Measurements from ENCODE around the gene CSF2.

The CSF2 gene

GRCh38 chr5:132055441-132055807 is 18.2 kb upstream of the CSF2 start:
- no peak for DNase-seq

DNA sequence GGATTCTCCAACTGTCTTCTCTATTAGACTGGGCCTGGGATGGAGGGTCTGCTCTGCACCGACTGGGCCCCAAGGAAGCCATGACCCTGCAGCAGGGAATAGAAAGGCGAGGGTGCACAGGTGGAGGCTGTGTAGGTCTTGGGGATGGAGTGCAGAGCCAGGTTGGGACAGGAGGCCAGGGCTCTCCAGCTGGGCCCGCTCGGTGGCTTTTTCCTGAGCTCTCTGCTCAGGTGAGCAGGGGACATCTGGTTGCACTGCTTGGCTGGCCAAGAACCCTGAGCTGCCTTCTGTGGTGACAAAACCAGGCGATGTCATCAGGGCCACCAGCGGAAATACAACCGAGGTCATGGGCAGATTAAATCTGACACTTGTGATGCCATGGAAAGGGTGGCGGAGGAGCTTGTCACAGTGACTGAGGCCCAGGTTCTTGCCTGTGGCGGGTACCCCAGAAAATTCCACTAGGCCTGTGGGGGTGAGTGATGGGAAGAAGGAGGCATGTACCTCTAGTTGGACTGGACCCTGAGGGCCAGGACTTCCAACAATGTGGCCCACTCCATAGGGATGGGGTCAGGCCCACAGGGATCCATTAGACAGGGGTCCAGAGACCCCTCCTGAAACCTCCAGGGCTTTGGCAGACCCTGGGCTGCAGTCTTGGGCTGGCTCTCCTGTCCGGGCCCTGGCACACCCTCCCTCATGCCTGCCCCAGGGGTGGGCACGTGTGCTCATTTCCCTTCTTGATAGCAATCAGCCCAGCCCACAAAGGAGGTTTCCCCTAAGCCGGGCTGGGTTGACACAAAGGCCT is 17.6 kb upstream of the CSF2 start:
- DNase-seq = peak; percentile 81

- no peak for DNase-seq
Measured at GRCh38 chr5:132056610-132057497, 16.7 kb upstream of the CSF2 start.

DNA sequence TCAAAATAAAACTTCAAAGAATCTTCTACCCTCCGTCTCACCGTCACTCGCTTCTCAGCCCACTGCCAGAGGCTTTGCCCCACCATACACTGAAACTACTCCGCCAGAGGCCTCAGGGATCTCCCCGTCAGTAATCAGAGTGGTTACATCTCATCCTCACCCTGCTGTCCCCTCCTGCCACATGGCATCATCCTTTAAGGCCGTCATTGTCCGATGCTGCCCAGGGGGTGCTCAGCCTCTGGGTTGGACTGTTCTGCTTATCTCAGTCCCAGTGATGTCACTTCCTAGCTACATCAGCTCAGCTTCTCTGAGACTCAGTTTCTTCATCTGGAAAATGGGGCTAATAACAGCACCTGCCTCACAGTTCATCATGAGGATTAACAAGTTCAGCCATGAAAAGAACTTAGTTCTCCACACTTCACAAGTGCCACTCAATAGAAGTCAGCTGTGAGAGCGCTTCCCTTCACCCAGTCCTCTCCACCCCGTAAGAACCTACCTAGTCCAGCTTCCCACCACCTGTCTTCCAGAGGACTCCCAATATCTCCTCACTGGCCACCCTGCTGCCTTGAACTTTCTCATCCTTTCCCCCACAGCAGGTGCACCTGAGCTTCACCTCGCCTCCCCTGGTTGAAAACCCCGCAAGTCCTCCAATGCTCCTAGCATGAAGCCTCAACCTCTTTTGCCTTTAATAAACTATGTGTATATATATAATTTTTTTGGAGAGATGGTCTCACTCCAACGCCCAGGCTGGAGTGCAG is 15.9 kb upstream of the CSF2 start:
- no peak for DNase-seq

- DNase-seq = no peak
Measured at GRCh38 chr5:132058646-132059042, 14.9 kb upstream of the CSF2 start.

DNA sequence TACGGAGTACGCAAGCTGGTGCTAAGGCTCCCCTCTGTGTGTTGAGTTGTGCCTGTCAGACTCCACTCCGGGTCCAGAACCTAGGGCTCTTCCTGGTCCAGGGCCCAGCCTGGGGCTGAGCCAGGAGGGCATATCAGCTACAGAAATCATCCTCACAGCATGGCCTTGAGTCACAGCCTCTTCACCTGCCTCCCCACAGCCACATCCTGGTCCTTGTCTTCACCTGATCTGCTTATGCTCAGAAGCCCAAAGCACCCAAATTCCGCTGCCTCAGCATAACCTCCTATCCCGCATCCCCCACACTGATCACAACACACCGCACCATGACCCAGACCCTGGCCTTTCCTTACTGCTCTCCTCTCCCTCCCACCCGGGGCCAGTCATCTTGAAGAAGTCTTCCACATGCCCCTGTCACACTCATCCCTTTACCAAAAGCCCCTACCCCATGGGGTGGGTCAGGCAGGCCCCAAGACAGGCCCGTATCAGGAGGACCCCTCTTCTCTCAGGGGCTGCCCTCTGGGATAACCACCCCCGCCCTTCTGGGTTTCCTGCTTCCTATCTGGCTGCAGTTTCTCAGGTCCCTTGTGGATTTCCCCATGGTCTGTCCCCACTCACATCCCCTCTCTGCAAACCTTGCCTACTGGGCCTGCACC is 14.4 kb upstream of the CSF2 start:
- no peak for DNase-seq

- DNase-seq = no peak
Measured at GRCh38 chr5:132059696-132060500, 13.7 kb upstream of the CSF2 start.

DNA sequence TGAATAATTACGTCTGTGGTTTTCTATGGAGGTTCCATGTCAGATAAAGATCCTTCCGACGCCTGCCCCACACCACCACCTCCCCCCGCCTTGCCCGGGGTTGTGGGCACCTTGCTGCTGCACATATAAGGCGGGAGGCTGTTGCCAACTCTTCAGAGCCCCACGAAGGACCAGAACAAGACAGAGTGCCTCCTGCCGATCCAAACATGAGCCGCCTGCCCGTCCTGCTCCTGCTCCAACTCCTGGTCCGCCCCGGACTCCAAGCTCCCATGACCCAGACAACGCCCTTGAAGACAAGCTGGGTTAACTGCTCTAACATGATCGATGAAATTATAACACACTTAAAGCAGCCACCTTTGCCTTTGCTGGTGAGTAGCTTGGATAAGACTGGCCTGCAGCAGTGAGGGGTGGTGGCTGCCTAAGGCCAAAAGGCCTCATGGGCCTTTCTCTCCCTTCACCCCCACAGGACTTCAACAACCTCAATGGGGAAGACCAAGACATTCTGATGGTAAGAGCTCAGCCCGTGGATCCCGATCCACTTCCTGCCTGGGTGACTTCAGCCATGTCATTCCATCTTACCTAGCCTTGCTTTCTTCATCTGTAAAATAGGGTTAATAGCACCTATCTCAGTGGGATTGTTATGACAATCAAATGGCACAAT is 13.0 kb upstream of the CSF2 start, which contains the start of gene IL3:
Gene IL3, plus strand, starts transcription at position 155 of the 661 bp plus-strand sequence. Its CDS starts 52 bp downstream, at position 207.
- DNase-seq = no peak

- peak; percentile 89 for DNase-seq
Measured at GRCh38 chr5:132063090-132063911, 10.3 kb upstream of the CSF2 start.

DNA sequence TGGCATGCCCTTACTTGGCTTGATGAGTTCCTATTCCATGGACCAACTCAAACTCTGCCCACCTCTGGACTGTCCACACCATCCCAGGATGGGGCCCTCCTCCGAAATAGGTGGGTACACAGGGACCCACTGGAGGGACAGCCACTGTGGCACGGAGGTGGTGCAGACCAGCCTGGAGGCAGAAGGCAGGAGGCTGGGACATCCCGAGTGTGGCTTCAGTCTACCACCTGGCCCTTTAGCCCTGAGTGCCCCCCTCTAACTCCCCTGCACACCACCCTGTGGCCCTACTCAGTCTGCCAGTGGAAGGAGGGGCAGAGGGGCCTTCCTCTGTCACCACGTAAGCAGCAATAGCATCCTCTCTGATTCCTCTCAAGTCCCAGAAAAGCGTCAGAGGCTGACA is 9.4 kb upstream of the CSF2 start:
- no peak for DNase-seq

- peak; percentile 86 for DNase-seq
Measured at GRCh38 chr5:132064738-132065331, 8.8 kb upstream of the CSF2 start.

DNA sequence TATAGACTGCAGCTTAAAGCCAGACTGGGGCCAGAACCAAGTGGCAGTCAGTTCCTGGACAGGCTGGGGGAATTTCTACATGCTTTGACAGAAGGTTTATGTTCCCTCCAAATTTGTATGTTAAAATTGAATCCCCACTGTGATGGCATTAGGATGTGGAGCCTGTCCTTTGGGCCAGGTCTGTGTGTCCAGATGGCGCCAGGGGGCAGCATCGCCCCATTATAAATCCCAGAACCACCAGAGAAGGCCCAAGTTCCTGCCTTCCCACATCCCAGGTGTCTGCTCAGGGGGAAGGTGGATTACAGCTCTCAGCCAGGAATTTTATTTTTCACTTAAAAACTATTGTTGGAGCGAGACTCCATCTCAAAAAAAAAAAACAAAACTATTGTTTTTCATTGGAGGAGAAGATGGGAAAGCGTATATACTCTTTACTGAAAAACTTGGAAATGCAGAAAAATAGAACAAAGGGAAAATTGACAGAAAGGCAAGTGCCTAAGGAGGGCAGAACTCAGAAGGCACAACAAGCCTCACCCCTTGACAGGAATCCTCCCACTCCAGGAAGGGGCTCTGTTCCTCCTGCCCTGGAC is 8.1 kb upstream of the CSF2 start:
- peak; percentile 85 for DNase-seq

DNA sequence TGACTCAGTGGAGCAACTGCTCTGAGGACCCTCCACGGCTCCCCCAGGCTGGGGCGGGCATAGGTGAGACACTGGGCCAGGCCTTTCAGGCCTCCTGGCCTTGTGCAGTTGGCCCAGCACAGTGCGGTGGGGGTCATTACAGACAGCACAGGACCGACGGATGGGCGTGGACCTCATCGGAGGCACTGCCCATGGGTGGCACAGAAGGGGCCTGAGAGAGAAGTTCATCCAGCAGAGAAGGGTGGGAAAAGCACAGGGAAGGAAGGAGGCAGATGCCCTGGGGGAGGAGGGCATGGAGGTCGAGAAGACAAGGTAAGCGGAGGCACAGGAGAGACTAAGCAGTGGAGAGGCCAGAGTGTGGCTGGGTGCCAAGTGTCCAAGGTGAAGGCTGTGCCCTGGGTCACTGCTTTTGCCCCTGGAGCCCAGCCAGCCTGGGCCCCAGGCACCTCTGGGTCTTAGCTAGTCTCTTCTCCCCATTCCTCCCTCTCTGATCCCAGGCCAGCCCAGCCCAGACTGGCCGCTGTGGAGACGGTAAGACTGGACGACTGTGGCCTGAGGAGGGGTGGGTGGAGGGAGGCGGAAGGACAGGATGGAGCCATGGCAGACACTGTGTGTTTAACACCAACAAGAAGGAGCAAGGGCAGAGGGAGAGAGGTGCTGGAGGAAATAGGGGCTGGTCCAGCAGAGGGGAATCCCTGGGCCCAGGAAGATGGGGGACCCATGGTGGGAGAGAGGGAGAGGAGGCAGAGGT is 7.5 kb upstream of the CSF2 start:
- DNase-seq = no peak

GRCh38 chr5:132066871-132067270 is 6.7 kb upstream of the CSF2 start:
- DNase-seq = no peak

- DNase-seq = no peak
Measured at GRCh38 chr5:132067451-132067850, 6.1 kb upstream of the CSF2 start.

DNA sequence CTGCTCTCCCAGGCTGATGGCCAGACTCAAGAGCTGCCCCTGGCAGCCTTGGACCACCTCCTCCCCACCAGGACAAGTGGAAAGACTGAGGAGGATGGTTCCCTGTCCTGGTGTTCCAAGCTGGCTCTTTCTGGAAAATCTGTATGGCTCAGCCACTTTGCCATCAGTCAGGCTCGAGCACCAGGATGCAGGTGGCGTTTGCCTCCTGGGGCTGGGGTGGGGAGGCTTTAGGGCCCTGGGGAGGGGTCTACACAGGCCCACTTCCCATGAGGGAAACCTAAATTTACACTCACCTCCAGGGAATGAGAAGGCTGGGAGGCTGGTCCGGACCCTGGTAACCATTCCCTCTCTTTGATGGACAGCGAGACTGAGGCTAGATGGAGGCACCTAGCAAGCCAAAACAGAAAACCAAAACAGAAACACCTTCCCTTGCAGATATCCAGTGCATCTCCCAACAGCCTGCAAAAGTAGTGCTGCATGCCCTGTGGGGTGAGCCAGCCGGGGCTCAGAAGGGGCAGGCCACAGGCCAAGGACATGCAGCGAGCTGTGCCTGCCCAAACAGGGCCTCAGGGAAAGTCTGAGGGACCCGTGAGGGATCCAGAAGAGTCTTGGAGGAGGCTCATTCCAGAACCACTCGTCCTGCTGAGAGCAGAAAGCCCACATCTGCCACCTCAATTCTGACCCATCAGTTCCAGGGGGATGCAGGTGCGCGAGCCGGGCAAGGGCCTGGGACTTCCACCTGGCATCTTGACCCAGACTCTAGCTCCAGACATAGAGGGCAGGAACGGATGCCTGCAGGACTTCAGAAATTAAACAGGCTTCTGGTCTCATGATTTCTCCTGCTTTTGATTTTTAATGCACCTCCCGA is 5.4 kb upstream of the CSF2 start:
- DNase-seq = no peak

DNA sequence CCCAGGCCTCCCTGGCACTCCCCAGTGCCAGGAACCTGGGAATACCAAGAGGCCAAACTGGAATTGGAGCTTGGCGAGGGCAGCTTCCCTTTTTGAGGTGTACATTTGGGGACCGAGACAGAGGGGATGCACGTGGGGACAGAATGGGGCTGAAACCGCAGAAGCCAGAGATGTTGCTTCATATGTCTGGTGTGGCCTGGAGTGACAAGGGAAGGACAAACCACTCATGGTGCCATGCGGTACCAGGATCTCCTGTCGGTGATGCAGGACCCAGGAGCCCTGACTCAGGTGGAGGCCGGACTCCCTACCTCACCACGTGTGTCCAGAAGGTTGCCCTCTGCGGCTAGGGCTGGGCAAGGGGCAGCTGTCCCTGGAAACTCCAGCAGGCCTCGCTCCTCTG is 4.0 kb upstream of the CSF2 start:
- DNase-seq = peak; percentile 26

DNA sequence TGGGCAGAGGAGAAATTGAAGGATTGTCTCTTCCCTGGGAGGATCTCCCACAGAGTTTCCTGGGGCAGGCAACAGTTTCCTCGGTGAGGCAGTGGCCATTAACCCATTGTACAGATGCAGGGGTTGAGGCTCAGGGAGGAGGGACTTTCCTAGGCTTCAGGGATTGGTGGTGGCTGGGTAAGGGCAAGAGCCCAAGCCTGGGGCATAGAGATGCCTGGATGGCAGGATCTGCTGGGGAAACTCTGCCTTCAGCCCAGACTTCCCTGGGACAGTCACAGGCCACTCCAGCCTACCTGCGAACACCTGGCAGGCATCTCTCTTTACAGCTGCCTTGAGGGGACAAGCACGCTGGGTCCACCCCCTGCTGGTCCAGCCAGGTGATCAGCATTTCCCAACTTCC is 3.6 kb upstream of the CSF2 start:
- DNase-seq = no peak
